NCI-H2196 (cell line): Measurements from ENCODE around the gene JAK1.

Source experiments
- DNase-seq: peaks from one replicate; lab custom pipeline; 2025; ENCODE audit not compliant: unreplicated experiment; lab: John Stamatoyannopoulos, UW

Gene JAK1

DNA sequence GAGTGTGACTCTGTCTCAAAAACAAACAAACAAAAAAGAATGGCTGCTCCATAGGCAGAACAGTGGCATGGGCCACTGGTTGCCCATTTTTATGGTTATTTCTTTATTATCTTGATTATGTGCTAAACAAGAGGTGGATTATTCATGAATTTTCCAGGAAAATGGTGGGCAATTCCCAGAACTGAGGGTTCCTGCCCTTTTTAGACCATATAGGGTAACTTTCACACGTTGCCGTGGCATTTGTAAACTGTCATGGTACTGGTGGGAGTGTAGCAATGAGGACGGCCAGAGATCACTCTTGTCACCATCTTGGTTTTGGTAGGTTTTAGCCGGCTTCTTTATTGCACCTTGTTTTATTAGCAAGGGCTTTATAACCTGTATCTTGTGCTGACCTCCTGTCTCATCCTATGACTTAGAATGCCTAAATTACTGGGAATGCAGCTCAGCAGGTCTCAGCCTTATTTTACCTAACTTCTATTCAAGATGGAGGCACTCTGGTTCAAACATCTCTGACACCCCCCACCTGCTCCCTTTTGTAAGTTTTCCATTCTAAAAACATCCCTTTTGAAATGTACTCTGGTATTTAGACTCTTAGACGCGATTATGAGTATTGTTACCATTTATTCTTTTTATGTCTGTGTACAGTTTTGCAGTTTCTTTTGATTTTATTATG lies 164.4 kb downstream of the JAK1 start:
- DNase-seq, result no peak

DNA sequence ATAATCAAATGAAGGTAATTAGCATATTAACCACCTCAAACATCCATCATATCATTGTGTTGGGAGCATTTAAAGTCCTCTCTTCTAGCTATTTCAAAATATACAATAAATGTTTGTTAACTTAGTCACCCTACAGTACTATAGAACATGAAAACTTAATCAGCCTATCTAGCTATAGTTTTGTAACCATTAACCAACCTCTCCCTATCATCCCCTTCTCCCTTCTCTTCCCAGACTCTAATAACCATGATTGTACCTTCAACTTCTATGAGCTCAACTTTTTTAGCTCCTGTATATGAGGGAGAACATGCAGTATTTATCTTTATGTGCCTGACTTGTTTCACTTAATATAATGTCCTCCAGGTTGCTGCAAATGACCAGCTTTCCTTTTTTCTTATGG lies 167.5 kb downstream of the JAK1 start:
- no peak for DNase-seq

DNA sequence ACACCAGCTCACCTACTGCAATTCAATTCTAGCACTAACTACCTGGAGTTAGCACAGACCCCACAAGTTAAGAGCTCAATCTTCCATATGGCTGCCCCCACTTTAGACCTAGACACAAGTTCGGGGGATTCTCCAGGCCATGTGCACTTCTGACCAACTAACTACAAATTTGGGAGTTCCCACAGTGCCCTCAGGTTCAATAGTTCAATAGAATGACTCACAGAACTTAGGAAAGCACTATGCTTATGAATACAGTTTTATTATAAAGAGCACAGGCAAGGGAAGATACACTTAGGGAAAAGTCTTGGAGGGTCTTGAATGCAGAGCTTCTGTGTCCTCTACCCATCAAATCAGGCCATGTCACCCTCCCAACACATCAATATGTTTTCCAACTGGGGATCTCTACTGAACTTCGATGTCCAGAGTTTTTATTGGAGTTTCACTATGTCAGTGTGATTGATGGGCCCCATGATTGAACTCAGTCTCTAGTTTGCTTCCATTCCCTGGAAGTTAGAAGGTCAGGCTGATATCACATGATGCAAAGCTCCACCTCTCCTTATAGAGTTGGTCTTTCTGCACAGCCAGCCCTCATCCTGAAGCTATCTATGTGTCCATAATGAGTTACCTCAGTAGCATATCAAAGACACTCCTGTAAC lies 175.4 kb downstream of the JAK1 start:
- no peak for DNase-seq
